Measurements from ENCODE around the gene SH2D5.

DNA sequence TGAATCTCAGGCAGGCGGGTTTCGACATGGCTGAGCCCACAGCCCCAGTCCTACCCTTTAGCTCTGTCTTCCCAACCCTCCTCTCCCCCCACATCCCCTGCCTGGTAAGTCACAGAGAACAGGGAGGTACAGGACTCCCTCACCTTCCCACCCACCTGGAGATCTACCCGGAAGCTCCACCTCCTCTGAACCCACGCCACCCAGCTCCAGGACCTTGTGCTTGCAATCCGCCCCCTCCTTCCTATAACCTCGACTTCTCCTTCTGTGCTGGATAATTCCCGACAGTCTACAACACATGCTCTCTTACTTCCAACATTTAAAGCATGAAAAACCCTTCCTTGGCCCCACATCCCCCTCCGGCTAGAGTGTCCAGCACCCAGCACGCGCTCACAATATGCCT is 37.0 kb downstream of the SH2D5 start:
- TF ChIP-seq CTCF (IDR thresholded peaks at IDR 0.05) (no peak), POLR2A (IDR thresholded peaks at IDR 0.05) (no peak), EP300 (IDR thresholded peaks at IDR 0.05) (no peak)

Measured in ovary (tissue), 3 donors.